Stimulated activated memory B cell treated with anti-CD40 and anti-IgM and Interleukin-4, amounts not matched to agents 10 μg/mL and 1 μg/mL and 100 μg/mL, for 72 hours (primary cell): ENCODE measurements around the gene VAMP5.

ENCODE experiments used
- ATAC-seq: fragments of 150-1000 bp; cut with Tn5 transposase; 2 replicates; pipeline ENCODE4 v1.10.0; 2021
- H3K27ac Mint-ChIP-seq: one replicate; pipeline ENCODE4 v1.8.0; 2022; ENCODE audit warnings: mild to moderate bottlenecking, mixed read lengths
- H3K27me3 Mint-ChIP-seq: one replicate; pipeline ENCODE4 v1.8.0; 2022; ENCODE audit warnings: mixed read lengths
- H3K36me3 Mint-ChIP-seq: one replicate; pipeline ENCODE4 v1.8.0; 2022; ENCODE audit warnings: mixed read lengths
- H3K4me1 Mint-ChIP-seq: one replicate; pipeline ENCODE4 v1.8.0; 2022; ENCODE audit warnings: mixed read lengths
- H3K4me3 Mint-ChIP-seq: one replicate; pipeline ENCODE4 v1.8.0; 2022; ENCODE audit warnings: mild to moderate bottlenecking, moderate library complexity, mixed read lengths
- H3K9me3 Mint-ChIP-seq: one replicate; pipeline ENCODE4 v1.8.0; 2022; ENCODE audit warnings: mixed read lengths

The VAMP5 gene

DNA sequence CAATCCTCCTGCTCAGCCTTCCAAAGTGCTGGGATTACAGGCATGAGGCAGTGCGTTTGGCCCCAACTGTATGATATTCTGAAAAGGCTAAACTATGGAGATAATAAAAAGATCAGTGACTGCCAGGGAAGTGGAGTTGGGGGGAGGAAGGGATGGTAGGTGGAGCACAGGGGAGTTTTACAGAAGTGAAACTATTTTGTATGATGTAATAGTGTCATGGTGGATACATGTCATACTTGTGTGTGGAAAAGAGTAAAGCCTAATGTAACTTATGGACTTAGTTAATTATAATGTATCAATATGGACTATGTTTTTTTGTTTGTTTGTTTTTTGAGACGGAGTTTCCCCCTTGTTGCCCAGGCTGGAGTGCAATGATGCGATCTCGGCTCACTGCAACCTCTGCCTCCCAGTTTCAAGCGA is 20.1 kb upstream of the VAMP5 start:
- Mint-ChIP-seq H3K27me3 (no peaks in the 10 kb centered on the region), H3K27ac (peak overlapping the region; percentile 53), H3K9me3 (no peaks in the 10 kb centered on the region), H3K36me3 (no peaks in the 10 kb centered on the region), H3K4me1 (peaks cover 42% of the 10 kb centered on the region), H3K4me3 (no peak overlapping the region)
- ATAC-seq = no peak

DNA sequence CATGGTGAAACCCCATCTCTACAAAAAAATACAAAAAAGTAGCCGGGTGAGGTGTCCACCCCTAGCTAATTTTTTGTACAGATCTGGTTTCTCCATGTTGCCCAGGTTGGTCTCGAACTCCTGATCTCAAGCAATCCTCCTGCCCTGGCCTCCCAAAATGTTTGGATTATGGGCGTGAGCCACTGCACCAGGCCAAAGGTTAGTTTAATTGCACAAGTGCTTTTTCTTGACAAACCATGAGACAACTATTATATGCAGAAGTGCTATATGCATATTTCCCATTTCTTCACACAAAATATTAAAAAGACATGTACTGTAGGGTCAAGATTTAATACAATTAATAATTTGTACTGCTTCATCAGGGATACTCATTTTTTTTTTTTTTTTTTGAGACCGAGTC is 18.0 kb upstream of the VAMP5 start:
- no peak overlapping the region for H3K4me3 Mint-ChIP-seq
- no peaks in the 10 kb centered on the region for H3K36me3 Mint-ChIP-seq
- H3K27me3 Mint-ChIP-seq = no peaks in the 10 kb centered on the region
- H3K27ac Mint-ChIP-seq = no peak overlapping the region
- no peak for ATAC-seq
- H3K9me3 Mint-ChIP-seq = no peaks in the 10 kb centered on the region
- peaks cover 22% of the 10 kb centered on the region for H3K4me1 Mint-ChIP-seq

DNA sequence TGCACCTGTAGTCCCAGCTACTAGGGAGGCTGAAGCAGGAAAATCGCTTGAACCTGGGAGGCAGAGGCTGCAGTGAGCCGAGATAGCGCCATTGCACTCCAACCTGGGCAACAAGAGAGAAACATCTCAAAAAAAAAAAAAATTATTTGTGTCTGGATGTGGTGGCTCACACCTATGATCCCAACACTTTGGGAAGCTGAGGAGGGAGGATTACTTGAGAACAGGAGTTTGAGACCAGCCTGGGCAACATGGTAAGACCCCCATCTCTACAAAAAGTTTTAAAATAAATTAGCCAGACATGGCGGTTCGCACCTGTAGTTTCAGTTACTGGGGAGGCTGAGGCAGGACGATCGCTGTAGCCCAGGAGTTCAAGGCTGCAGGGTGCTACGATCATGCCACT is 8.5 kb upstream of the VAMP5 start:
- Mint-ChIP-seq H3K27me3 (no peaks in the 10 kb centered on the region), H3K9me3 (no peaks in the 10 kb centered on the region), H3K4me3 (no peak overlapping the region), H3K27ac (no peak overlapping the region), H3K36me3 (peaks cover 17% of the 10 kb centered on the region), H3K4me1 (peaks cover 27% of the 10 kb centered on the region)
- no peak for ATAC-seq

DNA sequence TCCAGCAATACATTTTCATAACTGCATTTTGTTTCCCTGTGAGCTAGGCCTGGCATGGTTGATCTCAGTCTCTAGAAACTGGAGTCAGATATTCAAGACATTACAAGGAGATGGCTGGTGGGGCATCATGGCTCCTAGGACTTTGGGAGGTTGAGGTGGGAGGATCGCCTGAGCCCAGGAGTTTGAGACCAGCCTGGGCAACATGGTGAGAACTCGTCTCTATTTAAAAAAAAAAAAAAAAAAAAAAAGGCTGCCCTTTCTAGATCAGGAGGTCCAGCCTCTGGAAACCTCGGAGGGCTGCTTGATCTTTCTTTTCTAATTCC is 7.2 kb upstream of the VAMP5 start:
- Mint-ChIP-seq H3K9me3 (no peaks in the 10 kb centered on the region), H3K27ac (peak overlapping the region; percentile 88), H3K4me3 (peak overlapping the region; percentile 90), H3K4me1 (peaks cover 32% of the 10 kb centered on the region), H3K27me3 (no peaks in the 10 kb centered on the region), H3K36me3 (peaks cover 26% of the 10 kb centered on the region)
- no peak for ATAC-seq

DNA sequence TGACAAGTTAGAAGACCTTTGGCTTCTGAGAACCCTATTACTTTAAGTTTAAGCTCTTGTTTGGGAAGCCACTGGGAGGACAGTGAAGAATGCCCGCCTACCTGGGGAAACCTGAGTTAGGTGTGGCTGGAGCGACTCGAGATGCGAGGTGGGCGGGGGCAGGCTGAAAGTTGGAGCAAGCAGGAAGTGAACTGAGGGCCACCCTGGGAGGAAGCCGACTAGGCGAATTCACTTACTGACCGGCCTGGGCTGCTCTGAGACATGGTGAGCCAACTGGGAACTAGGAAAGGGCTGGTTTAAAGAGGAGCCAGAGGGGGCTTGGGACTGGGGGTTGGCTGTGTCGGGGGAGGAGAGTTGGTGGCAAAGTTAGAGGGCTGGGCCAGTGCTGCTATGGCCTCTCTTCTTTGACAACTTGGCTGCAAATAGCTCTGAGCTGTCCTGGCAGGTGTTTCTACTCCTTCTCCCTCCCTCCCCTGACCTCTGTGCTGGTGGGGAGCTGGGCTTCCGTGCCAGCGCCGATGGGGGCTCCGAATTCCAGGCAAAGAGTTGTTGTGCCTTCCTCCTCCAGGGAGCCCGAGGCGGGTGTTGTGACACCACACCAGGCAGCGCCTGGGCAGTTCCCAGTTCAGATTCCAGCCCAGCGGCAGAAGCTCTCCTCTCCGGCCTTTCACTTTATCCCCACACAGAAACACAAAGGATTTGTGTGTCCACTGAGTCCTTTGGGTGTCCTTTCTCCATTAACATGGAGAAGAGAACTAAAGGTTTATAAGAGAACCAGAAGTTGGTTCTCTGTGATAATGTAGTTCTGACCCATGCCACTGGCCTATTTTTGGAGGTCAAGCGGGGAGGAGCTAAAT is 6.6 kb upstream of the VAMP5 start, which contains the start of gene VAMP8:
TSS of gene VAMP8 (plus strand) at position 201 of the 857 bp plus-strand sequence. CDS start at position 262, 61 bp downstream.
- H3K36me3 Mint-ChIP-seq = peaks cover 32% of the 10 kb centered on the region
- no peaks in the 10 kb centered on the region for H3K27me3 Mint-ChIP-seq
- H3K9me3 Mint-ChIP-seq = no peaks in the 10 kb centered on the region
- peak within 1 kb of the TSS; percentile 90 for H3K4me3 Mint-ChIP-seq
- ATAC-seq = peak; percentile 84
- peak within 1 kb of the TSS; percentile 88 for H3K27ac Mint-ChIP-seq
- peaks cover 38% of the 10 kb centered on the region for H3K4me1 Mint-ChIP-seq

DNA sequence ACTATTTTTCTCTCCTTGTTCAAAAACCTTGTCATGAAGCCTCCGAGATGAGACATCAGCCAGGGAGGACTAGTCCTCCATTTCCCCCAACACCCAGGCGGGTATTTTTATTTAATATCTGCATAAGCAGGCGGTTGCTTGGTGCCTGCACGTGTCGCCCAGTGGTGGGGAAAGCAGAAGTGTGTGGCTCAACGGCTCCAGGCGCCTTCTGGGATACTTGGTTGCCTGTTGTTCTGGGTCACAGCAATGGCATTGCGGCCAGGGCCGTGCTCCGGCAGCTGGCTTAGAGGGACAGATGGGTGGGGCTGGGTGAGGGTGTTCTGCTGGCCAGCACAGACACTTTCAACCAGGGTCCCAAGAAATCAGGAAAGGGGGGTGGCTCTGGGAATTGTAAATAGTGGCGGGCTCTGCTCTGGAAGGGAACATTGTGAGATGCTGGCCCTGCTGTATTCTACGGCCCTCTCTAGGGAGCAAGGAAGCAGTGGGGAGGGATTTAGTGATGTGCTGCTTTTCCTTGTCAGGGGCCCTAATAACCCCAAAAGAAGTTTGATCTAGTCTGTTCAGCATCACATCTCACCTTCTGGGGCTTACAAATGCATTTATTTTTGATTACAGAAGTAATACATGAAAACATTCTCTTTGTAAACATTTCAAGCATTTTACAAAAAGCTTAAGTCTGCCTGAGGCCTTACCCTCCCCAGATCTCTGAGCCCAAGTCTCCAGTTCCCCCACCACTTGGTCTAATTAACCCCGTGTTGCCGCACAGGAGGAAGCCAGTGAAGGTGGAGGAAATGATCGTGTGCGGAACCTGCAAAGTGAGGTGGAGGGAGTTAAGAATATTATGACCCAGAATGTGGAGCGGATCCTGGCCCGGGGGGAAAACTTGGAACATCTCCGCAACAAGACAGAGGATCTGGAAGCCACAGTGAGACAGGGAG is 5.7 kb upstream of the VAMP5 start:
- ATAC-seq = peak; percentile 81
- no peaks in the 10 kb centered on the region for H3K9me3 Mint-ChIP-seq
- peaks cover 44% of the 10 kb centered on the region for H3K4me1 Mint-ChIP-seq

DNA sequence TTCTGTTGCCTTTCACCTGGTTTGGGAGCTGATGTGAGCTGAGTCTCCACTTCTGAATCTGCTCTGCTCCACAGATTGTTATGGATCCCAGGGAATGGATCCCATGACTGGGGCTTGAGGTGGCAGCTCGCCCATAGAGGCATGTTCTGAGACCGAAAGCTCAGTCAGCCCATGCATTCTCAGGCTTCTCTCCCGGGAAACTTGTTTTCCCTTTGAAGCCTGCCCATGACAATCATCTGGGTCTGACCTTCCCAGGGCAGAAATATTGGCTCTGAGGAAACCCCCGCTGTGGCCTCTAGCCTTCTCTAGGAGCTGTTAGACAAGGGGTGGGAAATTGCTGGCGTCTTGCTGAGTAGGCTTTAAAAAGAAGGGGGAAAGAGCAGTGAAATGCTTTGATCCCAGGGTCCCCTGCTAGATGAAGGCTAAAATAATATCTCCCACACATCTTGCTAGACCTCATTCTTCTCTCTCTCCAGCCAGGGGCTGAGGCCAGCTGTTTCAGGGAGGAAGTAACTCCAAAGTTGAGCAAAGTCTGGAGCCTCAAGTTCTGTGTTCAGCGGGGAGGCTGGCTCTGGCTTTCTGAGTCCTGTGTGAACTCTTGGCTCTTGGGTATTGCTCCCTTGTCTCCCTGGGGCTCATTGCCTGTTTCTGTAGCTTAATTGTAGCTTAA is 4.8 kb upstream of the VAMP5 start:
- Mint-ChIP-seq H3K27ac (peak overlapping the region; percentile 88), H3K4me3 (peak overlapping the region; percentile 90), H3K9me3 (no peaks in the 10 kb centered on the region), H3K27me3 (no peaks in the 10 kb centered on the region), H3K4me1 (peaks cover 48% of the 10 kb centered on the region), H3K36me3 (peaks cover 36% of the 10 kb centered on the region)
- ATAC-seq = no peak

More for the DNA sequence above, 5.7 kb upstream of the VAMP5 start:
- Mint-ChIP-seq H3K27ac (peak overlapping the region; percentile 88), H3K36me3 (peaks cover 36% of the 10 kb centered on the region), H3K4me3 (peak overlapping the region; percentile 90), H3K27me3 (no peaks in the 10 kb centered on the region)

DNA sequence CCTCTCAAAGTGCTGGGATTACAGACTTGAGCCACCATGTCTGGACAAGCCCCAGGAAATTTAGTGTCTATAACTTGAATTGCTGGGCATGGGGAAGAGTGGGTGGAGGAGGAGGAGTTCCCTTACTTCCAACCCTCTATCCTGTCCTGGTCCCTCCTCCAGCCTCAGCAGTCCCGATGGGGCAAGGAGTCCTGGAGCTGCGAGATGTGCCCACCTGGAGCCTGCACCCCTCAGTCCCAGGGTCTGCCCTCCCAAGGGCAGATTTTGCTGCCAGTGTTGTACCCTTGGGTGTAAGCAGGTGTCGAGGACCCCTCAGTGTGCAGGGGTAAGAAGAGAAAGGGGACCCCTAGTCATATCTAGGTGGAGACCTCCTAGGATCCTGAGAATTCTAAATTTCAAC is 4.0 kb upstream of the VAMP5 start:
- Mint-ChIP-seq H3K4me3 (no peak overlapping the region), H3K36me3 (peaks cover 38% of the 10 kb centered on the region), H3K27me3 (no peaks in the 10 kb centered on the region), H3K4me1 (peaks cover 55% of the 10 kb centered on the region), H3K27ac (peak overlapping the region; percentile 88), H3K9me3 (no peaks in the 10 kb centered on the region)
- no peak for ATAC-seq

DNA sequence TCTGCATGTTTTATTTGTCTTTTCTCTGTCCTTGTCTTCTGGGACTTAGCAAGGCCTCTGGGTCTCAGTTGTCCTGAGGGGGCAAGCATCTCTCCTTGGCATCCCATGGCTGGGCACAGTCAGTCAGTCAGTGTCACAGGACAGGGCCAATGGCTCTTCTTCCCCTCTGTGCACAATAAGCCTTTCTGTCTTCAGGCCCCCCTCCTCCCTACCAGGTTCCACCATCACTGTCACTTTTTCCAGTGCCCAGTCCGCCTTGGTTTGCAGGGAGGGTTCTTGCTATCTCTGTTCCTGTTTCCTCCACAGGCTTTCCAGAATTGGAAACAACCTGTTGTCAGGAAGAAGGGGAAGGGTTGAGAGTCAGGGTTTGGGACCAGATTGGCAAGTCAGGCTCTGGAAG is 1.7 kb upstream of the VAMP5 start:
- no peaks in the 10 kb centered on the region for H3K9me3 Mint-ChIP-seq
- H3K4me1 Mint-ChIP-seq = peaks cover 66% of the 10 kb centered on the region
- no peak overlapping the region for H3K4me3 Mint-ChIP-seq
- no peak for ATAC-seq
- peaks cover 41% of the 10 kb centered on the region for H3K36me3 Mint-ChIP-seq
- no peaks in the 10 kb centered on the region for H3K27me3 Mint-ChIP-seq
- H3K27ac Mint-ChIP-seq = peak overlapping the region; percentile 69

DNA sequence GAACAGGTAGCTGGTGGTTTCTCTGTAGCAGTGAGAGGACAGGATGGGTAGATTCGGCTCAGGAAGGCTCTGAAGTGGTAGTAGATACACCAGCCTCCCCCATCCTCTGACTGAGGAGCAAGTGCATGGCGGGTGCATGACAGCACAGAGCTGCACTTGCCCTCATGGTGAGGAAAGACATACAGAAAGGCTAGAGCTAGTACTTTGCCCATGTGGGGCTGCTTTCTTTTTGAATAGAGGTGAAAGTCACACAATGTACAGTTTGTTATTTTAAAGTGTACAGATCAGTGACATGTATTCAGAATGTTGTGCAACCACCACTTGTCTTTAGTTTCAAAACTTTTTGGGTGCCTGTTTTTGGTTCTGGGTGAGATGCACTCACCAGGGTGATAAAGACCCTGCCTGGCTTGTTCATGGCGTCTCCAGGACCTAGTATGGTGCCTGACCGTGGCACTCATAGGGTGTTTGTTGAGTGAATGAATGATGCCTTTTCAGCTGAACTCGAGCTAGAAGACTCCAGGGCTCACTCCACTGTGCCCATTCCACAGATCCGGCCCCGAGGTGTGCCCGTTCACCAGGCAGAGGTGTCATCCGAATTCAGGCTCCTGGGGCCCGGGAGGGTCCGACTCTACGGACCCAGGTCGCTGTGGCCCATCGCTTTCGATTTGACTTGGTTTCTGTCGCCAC is 421 bp upstream of the VAMP5 start:
- Mint-ChIP-seq H3K27me3 (no peaks in the 10 kb centered on the region), H3K4me3 (peak overlapping the region; percentile 77), H3K9me3 (no peaks in the 10 kb centered on the region), H3K27ac (peak overlapping the region; percentile 69), H3K4me1 (peaks cover 60% of the 10 kb centered on the region), H3K36me3 (peaks cover 38% of the 10 kb centered on the region)
- ATAC-seq = no peak

DNA sequence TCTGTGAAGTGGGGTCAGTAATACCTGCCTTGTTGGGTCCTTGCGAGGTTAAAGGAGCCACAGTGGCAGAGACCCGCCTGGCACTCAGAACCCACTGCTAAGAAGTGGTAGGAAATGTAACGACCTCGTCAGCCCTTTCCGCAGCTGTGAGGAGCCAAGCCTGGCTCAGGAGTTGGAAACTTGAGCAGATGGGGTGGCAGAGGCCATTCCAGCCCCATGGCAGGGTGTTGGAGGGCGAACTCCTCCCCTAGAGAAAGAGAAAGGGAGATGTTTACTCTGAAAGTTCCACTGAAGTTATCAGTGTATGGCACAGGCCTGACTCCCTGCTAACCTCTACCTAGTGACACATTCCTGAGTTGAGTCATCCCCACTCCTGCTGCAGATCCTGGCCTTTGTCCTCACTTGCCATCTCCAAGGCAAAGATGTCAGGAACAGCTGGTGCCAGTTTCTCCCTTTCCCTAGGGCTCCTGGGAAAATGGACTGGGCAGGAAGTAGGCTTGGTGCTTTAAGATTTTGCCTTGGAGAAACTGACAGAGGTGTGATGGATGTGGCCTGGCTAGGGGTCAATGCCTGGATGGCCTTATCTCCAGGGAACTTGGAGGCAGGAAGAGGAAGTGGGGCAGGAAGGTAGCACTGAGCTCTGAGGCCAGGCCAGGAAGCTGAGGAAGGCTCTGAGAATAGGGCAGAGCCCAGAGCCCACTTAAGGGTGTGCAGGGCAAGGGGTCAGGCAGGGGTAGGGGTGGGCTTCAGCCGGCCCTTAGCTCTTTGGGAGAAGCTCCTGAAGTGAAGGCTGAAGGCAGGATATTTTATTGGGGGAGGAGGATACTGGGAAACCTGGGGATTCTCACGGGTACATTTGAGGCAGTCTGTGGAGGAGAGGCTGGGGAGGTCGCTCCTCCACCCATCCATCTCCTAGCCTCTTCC is 888 bp downstream of the VAMP5 start:
- H3K36me3 Mint-ChIP-seq = peaks cover 27% of the 10 kb centered on the region
- peak overlapping the region; percentile 69 for H3K27ac Mint-ChIP-seq

DNA sequence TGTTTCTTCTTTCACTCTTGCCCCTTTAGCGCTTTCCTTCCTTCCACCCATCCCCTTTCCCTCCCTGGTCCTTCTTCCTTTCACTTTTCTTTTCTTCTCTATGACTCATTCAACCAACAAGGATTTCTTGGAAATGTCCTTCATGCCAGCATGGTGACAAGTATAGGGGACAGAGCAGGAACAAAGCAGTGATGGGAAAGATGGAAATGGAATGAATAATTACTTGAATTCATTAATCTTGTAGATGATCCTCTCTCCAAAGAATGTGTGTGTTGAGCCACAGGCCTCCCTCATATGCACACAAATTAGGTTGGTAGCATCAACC is 1.5 kb downstream of the VAMP5 start:
- Mint-ChIP-seq H3K27ac (peak overlapping the region; percentile 69), H3K36me3 (peaks cover 23% of the 10 kb centered on the region), H3K9me3 (no peaks in the 10 kb centered on the region), H3K4me1 (peaks cover 43% of the 10 kb centered on the region), H3K4me3 (peak overlapping the region; percentile 12), H3K27me3 (no peaks in the 10 kb centered on the region)
- ATAC-seq = no peak

More for the DNA sequence above, 888 bp downstream of the VAMP5 start:
- Mint-ChIP-seq H3K4me3 (peak overlapping the region; percentile 77), H3K9me3 (no peaks in the 10 kb centered on the region), H3K4me1 (peaks cover 47% of the 10 kb centered on the region), H3K27me3 (no peaks in the 10 kb centered on the region)
- ATAC-seq = peak; percentile 64

DNA sequence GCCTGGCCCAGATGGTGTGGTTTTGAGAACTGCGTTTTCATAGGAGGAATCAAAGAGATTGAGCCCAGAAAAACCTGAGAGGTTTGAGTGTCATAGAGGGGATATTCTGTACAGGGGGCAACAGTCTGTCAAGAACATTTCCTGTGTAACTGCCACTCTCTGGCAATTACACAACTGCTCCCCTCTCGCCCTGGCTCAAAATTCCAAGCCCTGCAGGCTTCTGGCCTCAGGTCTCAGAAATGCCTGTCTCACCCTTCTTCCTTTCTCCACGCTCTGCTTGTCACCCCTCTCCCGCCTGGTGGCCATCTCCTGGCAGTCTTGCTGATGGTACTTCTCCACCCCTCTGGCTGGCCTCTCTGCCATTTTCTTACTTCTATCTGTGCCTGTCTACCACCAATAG is 4.0 kb downstream of the VAMP5 start:
- H3K4me1 Mint-ChIP-seq = peaks cover 29% of the 10 kb centered on the region
- H3K27me3 Mint-ChIP-seq = no peaks in the 10 kb centered on the region
- H3K27ac Mint-ChIP-seq = peak overlapping the region; percentile 18
- H3K9me3 Mint-ChIP-seq = no peaks in the 10 kb centered on the region
- H3K36me3 Mint-ChIP-seq = peaks cover 5% of the 10 kb centered on the region
- H3K4me3 Mint-ChIP-seq = no peak overlapping the region
- no peak for ATAC-seq

DNA sequence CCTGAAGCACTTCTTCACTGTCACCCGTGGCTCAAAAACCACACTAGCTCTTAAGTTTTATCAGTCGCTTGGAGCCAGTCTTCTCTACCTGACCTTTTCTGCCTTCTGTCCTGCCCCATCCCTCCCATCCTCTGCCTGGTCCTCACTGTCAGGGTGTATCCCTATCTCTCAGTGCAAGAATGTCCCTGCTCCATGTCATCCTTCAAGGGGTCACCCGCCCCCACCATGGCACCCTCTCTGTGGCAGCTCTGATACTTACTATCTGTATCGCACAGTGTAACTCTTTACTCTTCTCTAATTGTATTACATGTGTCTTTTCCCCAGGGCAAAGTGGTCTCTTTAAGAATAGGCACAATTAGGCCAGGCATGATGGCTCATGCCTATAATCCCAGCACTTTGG is 4.4 kb downstream of the VAMP5 start:
- H3K4me3 Mint-ChIP-seq = no peak overlapping the region
- no peaks in the 10 kb centered on the region for H3K27me3 Mint-ChIP-seq
- H3K27ac Mint-ChIP-seq = peak overlapping the region; percentile 18
- H3K4me1 Mint-ChIP-seq = peaks cover 25% of the 10 kb centered on the region
- peaks cover 5% of the 10 kb centered on the region for H3K36me3 Mint-ChIP-seq
- no peak for ATAC-seq
- H3K9me3 Mint-ChIP-seq = no peaks in the 10 kb centered on the region
